HUES48 (cell line): ENCODE measurements around the gene ITIH3.

Source experiments
- H3K27ac ChIP-seq: one replicate; pipeline ENCODE4 v1.7.0; 2013; ENCODE audit warnings: low read depth, low read length, inconsistent platforms
- H3K27me3 ChIP-seq: 2 replicates; pipeline ENCODE4 v1.6.1; 2013; ENCODE audit warnings: mild to moderate bottlenecking, low read length; ENCODE audit not compliant: control insufficient read depth, insufficient read depth
- H3K36me3 ChIP-seq: 2 replicates; pipeline ENCODE4 v1.6.1; 2013; ENCODE audit warnings: low read length; ENCODE audit not compliant: control insufficient read depth, insufficient read depth
- H3K4me1 ChIP-seq: 2 replicates; pipeline ENCODE4 v1.6.1; 2013; ENCODE audit warnings: mild to moderate bottlenecking, low read length; ENCODE audit not compliant: control insufficient read depth, insufficient read depth
- H3K4me3 ChIP-seq: 2 replicates; pipeline ENCODE4 v1.5.1; 2013; ENCODE audit warnings: mild to moderate bottlenecking, low read depth, low read length
- H3K9ac ChIP-seq: 2 replicates; pipeline ENCODE4 v1.6.1; 2013; ENCODE audit warnings: mild to moderate bottlenecking, low read depth, low read length, moderate library complexity
- H3K9me3 ChIP-seq: 2 replicates; pipeline ENCODE4 v1.6.1; 2013; ENCODE audit warnings: low read length; ENCODE audit not compliant: control insufficient read depth, insufficient read depth

Gene ITIH3

DNA sequence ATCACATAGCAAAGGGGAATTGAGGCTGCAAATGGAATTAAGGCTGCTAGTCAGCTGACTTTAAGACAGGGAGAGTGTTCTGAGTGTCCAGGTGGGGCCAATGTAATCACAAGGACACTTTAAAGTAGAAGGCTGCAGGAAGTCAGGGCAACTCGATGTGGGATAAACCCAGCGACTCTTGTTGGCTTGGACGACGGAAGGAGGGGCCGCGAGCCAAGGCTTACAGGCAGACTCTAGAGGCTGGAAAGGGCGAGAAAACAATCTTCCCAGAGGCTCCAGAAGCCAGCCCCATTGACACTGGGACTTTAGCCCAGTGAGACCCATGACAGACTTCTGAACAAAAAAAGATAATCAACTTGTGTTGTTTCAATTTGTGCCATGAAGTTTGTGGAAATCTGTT, 53.1 kb downstream of the ITIH3 start:
- no peaks in the 10 kb centered on the region for H3K4me1 ChIP-seq
- no peak overlapping the region for H3K4me3 ChIP-seq
- peaks cover 45% of the 10 kb centered on the region for H3K36me3 ChIP-seq
- no peaks in the 10 kb centered on the region for H3K27me3 ChIP-seq
- H3K27ac ChIP-seq: no peak overlapping the region
- H3K9ac ChIP-seq: no peak overlapping the region
- no peaks in the 10 kb centered on the region for H3K9me3 ChIP-seq

DNA sequence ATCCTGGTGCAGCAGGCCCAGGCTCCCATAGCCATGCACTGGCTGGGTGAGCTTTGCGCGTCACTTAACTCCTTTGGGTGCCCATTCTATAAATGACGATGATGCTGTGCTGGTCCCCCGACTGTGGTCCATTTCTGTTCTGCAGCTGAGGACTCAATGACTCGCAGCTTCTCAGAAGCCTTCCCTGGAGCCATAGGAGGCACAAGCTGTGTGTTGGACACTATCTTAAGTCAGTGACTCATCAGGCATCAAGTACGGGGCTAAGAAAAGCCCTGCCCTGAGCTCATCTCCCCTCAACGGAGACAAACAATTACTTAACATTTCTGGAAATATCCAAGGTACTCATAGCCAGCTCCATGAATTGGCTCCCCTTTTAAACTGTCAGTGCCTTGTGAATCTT, 54.0 kb downstream of the ITIH3 start:
- H3K27ac ChIP-seq: no peak overlapping the region
- H3K4me1 ChIP-seq: no peaks in the 10 kb centered on the region
- H3K27me3 ChIP-seq: no peaks in the 10 kb centered on the region
- H3K9me3 ChIP-seq: no peaks in the 10 kb centered on the region
- no peak overlapping the region for H3K9ac ChIP-seq
- H3K4me3 ChIP-seq: no peak overlapping the region
- peaks cover 44% of the 10 kb centered on the region for H3K36me3 ChIP-seq

DNA sequence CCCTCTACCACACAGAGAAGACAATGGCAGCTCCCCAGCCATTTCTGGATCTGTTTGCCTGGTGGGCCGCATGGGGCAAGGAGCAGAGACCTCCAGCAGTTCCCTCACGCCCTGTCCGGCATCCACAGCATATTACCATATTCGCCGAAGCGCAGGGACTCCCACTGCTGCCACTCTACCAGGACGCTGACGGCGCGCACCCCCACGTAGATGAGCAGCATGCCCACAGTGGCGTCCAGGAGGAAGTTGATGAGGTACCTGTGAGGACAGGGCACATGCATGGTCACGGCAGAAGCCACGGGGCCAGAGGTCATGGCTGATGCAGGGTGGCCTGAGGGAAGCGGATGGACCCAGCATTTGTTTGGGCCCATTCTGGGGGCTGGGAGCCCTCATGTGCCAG, 55.1 kb downstream of the ITIH3 start:
- Histone ChIP-seq H3K4me1 (no peaks in the 10 kb centered on the region), H3K9me3 (no peaks in the 10 kb centered on the region), H3K27ac (no peak overlapping the region), H3K36me3 (peaks cover 44% of the 10 kb centered on the region), H3K27me3 (no peaks in the 10 kb centered on the region), H3K9ac (no peak overlapping the region), H3K4me3 (no peak overlapping the region)

DNA sequence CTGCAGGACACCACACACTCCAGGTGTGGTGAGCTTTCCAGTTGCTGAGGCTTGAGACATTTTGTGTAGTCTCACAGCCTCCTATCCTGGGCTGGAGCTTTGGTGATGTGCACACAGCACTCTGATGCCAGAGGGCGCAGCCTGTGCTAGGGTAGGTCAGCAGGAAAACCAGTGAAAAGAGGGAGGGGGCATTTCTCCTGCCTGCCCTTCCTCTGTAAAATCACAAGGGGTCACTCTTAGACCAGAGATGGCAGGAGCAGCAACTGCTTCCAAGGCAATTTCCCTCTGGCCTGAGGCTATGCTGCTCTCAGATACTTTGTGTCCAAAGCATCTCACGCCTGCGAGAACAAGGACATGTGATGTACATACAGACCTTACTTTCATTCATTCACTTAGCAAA, 56.8 kb downstream of the ITIH3 start:
- H3K27me3 ChIP-seq: no peaks in the 10 kb centered on the region
- H3K4me1 ChIP-seq: no peaks in the 10 kb centered on the region
- peaks cover 44% of the 10 kb centered on the region for H3K36me3 ChIP-seq
- H3K27ac ChIP-seq: no peak overlapping the region
- H3K4me3 ChIP-seq: no peak overlapping the region
- no peak overlapping the region for H3K9ac ChIP-seq
- no peaks in the 10 kb centered on the region for H3K9me3 ChIP-seq

DNA sequence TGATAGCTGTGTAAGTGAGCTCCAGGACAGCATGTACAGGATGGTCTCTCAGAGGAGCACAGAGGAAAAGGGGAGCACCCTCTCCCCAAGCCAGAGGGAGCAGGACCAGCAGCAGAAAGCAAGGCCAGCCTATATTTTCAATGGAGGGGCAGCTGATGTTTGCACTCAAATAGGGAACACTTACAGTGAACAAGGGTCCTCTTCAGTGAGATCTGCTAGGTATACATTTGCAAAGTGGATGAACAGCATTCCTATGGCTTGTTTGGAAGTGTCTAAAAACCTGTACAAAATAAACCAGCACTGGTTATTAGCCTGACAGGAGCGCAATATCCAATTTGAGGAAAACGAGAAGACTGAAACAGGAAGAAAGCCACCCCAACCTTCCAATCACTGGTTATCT, 57.8 kb downstream of the ITIH3 start:
- Histone ChIP-seq H3K4me1 (no peaks in the 10 kb centered on the region), H3K4me3 (no peak overlapping the region), H3K9ac (no peak overlapping the region), H3K9me3 (no peaks in the 10 kb centered on the region), H3K27me3 (no peaks in the 10 kb centered on the region), H3K27ac (no peak overlapping the region), H3K36me3 (peaks cover 37% of the 10 kb centered on the region)

DNA sequence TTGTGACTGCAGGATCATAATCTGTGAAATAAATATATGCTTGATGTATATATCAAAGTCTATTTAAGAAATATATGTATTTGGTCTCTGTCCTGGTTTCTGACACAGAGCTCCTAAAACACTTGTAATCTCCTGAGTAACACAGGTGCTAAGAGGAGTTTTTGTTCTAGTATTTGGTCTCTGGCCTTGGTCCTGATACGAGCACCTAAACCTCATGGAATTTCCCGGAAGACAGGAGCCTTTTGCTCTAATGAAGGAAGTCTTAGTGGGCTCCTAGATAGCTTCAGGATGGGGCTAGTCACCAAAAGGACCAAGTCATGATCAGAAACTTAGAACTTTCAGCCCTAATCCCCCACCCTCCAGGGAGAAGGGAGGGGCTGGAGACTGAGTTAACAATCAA, 59.4 kb downstream of the ITIH3 start:
- Histone ChIP-seq H3K9ac (no peak overlapping the region), H3K36me3 (peaks cover 22% of the 10 kb centered on the region), H3K27me3 (no peaks in the 10 kb centered on the region), H3K4me3 (no peak overlapping the region), H3K27ac (no peak overlapping the region), H3K4me1 (no peaks in the 10 kb centered on the region), H3K9me3 (no peaks in the 10 kb centered on the region)

DNA sequence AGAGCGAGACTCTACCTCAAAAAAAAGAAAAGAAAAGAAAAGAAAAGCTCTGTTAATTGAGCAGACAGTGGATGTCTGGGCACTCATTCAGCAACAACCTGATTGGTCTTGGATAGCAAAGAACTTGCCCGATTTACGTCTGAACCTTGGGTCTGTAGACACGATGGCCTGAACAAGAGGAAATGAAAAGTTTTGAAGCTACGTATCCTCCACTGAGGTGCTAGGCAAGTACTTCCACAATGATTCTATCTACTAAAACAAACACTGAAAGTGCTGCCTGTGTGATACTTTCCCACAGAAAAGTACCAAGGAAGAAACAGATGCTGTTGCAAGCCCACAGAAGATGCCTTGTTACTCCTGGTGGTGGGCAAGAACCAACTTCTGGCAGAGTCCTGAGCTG, 62.1 kb downstream of the ITIH3 start:
- no peak overlapping the region for H3K4me3 ChIP-seq
- no peaks in the 10 kb centered on the region for H3K9me3 ChIP-seq
- no peak overlapping the region for H3K9ac ChIP-seq
- H3K27ac ChIP-seq: no peak overlapping the region
- H3K36me3 ChIP-seq: peaks cover 10% of the 10 kb centered on the region
- H3K27me3 ChIP-seq: no peaks in the 10 kb centered on the region
- no peaks in the 10 kb centered on the region for H3K4me1 ChIP-seq

DNA sequence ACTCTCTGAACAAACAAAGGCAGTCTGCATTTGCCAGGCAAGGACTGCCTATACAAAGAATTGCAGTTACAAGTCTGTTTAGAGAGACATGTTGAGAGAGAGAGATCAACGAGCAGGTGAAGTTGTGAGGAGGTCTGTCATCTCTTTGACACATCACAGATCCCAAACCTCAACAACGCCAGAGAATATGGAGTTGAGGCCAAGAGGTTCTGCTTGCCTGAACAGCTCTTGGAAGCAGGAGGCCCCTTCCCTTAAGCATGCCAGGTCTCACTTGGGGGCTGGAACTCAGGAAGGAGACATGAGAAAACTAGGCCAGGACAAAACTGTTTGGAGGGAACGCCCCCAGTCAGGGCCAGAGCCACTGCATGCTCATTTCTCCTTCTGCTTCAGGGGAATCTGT, 62.5 kb downstream of the ITIH3 start:
- Histone ChIP-seq H3K27ac (no peak overlapping the region), H3K4me3 (no peak overlapping the region), H3K27me3 (no peaks in the 10 kb centered on the region), H3K36me3 (peaks cover 6% of the 10 kb centered on the region), H3K4me1 (no peaks in the 10 kb centered on the region), H3K9me3 (no peaks in the 10 kb centered on the region), H3K9ac (no peak overlapping the region)

DNA sequence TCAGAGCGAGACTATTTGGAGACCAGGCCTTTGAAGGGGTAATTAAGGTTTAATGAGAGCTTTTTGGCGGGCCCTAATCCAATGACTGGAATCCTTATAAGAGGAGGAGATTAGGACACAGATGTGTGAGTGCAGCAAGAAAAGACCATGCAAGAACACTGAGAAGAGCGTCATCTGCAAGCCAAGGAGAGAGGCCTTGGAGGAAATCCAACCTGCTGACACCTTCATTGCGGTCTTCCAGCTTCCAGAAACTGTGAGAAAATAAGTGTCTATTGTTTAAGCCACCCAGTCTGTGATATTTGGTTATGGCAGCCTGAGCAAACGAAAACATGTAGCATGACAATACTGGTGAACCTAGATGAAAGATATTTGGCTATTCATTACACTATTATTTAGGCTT, 63.3 kb downstream of the ITIH3 start:
- no peak overlapping the region for H3K4me3 ChIP-seq
- no peaks in the 10 kb centered on the region for H3K36me3 ChIP-seq
- H3K27ac ChIP-seq: no peak overlapping the region
- no peaks in the 10 kb centered on the region for H3K9me3 ChIP-seq
- H3K9ac ChIP-seq: no peak overlapping the region
- H3K27me3 ChIP-seq: no peaks in the 10 kb centered on the region
- H3K4me1 ChIP-seq: no peaks in the 10 kb centered on the region
